ENCODE results near the gene ACTR6.
"Not testable (repeated sequence)": the region's sequence is repeated elsewhere in the genome, so short reads cannot be mapped to it uniquely, and the experiment has no call there.

ACTR6 gene

DNA sequence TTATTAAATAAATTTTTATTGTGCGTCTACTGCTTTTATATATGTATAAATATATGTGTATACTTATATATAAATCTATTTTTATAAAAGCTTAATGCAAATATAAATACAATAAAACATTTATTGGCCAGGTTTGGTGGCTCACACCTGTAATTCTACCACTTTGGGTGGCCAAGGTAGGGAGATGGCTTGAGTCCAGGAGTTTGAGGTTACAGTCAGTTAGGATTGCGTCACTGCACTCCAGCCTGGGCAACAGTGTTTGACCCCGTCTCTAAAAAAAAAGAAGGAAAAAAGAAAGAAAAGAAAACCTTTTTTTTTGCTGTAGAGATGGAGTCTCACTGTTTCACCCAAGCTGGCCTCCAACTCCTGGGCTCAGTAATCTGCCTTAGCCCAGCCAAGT is 20.9 kb downstream of the ACTR6 start:
- no peak for DNase-seq (ENCODE audit: low read depth)

DNA sequence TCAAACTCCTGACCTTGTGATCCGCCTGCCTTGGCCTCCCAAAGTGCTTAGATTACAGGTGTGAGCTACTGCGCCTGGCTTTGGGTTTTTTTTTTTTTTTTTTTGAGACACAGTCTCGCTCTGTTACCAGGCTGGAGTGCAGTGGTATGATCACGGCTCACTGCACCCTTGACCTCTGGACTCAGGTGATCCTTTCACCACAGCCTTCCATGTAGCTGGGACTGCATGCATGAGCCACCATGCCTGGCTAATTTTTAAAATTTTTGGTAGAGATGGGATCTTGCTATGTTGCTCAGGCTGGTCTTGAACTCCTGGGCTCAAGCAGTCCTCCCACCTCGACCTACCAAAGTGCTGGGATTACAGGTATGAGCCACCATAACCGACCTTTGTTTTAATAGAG is 21.6 kb downstream of the ACTR6 start:
- not testable (repeated sequence) for DNase-seq (ENCODE audit: low read depth)

DNA sequence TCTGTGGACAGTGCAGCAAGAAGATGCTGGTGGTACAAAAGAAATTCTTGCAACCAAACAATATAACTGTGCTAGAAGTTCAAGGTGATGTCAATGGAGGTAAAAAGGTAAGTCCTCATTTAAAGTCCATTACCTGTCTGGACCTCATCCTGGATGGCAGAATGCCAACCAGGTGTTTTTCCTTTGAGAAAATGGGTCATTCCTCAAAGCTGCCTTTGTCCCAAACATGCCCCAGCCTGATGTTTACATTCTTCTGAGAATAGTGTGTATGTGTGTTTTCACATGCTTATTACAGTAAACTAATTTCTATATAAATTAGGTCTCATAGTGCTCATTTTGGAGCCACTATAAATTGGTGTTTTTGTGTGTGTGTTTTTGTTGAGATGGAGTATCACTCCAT is 24.9 kb downstream of the ACTR6 start:
- DNase-seq (ENCODE audit: low read depth), result no peak

DNA sequence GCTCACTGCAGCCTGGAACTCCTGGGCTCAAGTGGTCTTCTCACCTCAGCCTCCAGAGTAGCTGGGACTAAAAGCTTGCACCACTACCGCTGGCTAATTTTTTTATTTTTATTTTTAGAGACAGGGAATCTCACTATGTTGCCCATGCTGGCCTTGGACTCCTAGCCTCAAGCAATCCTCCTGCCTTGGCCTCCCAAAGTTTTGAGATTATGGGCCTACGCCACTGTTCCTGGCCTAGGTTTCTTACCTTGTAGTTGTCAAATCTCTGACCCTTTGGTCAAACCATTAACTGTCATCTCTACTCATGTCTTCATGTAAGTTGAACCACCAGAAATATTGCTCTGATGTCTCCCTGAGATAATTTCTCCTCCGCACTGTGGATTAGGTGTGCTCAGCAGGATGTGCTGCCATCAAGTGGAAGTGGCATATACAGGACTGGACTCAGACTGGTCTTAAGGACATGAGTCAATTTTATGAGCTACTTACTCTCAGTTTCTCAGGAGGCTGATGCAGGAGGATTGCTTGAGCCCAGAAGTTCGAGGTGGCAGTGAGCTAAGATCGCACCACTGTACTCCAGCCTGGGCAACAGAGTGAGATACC is 28.5 kb downstream of the ACTR6 start:
- DNase-seq (ENCODE audit: low read depth), result no peak

DNA sequence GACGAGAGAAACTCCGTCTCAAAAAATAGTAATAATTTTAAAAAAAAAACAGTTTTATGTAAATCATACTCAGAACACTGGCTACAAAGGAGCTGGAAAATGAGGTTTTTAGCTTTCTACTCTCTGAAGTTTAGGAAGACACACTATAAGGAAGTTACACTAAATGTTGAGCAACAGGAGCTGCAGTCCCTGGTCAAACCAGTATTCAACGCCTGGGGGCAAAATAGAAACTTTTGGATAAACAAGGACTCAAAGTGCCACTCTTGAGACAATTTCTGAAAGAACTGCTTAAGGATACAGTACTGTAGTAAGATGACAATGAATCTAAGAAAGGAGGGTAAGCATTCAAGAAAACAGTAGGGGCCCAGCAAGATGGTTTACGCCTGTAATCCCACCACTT is 29.3 kb downstream of the ACTR6 start:
- no peak for DNase-seq (ENCODE audit: low read depth)

DNA sequence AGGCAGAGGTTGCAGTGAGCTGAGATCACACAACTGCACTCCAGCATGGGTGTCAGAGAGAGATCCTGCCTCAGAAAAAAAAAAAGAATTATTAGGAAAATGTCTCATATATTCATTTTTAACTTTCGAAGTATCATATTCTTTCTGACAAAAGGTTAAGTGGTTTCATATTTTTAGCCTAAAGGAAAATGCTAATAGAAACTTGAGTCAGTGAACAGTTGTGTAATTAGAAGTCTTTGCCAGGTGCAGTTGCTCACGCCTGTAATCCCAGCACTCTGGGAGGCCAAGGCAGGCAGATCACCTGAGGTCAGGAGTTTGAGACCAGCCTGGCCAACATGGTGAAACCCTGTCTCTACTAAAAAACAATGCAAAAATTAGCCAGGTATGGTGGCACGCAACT is 31.3 kb downstream of the ACTR6 start:
- not testable (repeated sequence) for DNase-seq (ENCODE audit: low read depth)

DNA sequence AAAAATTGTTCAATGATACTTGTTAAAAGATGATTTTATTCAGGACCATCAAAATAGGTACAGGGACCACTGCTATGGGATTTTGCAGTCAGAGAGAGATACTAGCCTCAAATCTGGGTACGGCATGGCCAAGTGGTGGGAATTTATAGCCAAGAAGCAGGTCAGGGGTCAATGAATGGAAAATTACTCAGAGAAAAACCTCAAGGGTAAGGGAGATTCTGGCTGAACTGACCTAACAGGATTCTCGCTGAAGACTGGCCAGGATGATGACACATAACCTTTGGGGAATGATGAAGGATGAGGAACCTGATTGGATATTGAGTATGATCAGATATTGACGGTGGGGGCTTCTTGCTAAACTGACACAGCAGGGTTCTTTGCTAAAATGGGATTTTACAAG is 33.6 kb downstream of the ACTR6 start:
- peak; percentile 14 for DNase-seq (ENCODE audit: low read depth)

DNA sequence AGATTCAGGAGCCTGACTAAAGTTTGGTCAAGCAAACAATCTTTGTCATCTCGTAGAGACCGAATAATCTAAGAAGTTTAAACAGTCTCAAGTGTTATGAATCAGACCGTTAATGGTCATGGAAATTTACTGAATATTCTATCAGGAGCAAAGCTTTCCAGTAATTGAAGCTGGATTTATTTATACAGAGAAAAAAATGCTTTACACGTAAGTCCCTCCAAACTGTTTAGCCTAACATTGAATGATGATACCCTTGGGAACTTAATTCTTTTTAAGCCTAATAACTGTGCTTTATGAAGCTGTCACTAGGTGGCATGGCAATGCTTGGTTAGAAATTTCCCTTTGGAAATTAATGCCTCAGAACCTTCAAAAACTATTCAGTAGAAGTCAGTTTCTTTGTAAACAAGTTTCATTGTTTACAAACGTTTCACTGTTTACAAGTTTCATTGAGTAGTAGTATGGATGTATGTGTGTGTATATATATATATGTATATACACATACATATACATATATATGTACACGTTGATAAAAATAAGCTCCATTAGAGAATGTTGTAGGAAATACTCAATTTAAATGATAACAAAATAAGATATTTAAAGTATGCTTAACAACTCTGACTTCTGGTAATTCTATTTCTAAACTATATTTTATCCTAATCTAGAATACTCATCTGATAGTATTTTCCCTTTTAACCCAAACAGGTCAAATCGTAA is 34.1 kb downstream of the ACTR6 start:
- DNase-seq (ENCODE audit: low read depth), result peak; percentile 35

DNA sequence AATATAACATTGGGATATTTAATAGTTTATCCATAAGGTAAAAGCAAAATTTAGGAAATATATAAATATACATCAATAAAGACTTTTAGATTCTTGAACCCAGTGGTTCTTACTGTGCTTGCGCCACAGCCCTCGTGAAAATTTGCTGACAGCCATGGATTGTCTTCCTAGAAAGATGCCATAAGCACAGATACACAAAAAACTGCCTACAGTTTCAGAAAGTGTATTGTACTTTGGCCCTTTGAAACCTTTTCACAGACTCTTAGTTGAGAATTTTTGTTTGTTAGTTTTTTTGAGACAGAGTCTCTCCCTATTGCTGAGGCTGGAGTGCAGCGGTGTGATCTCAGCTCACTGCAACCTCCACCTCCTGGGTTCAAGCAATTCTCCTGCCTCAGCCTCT is 38.2 kb downstream of the ACTR6 start:
- no peak for DNase-seq (ENCODE audit: low read depth)

DNA sequence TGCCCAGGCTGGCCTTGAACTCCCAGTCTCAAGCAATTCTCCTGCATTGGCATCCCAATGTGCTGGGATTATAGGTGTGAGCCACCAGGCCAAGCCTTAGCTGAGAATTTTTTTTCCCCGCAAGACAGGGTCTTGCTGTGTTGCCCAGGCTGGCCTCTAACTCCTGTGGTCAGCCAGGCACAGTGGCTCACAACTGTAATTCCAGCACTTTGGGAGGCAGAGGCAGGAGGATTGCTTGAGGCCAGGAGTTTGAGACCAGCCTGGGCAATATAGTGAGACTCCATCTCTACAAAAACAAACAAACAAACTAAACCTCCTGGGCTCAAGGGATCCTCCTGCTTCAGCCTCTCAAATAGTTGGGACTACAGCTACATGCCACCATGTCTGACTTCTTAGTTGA is 39.0 kb downstream of the ACTR6 start:
- DNase-seq (ENCODE audit: low read depth), result no peak

DNA sequence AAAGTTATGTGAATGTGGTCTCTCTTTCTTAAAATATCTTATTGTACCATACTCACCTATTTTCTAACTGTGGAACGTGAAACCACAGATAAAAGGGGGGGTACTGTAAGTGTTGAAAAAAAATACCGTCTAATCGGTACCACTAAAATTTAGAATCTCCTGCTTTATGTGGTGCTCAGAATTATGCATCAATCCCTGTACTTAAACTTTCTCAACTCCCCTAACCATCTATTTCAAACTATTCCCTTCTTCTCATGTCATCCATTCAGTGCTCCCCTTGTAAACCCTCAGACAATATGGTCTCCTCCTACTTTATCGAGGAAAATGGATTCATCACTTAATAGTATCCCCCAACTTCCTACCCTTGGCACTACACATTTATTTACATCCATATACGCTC is 42.5 kb downstream of the ACTR6 start:
- DNase-seq (ENCODE audit: low read depth), result no peak

DNA sequence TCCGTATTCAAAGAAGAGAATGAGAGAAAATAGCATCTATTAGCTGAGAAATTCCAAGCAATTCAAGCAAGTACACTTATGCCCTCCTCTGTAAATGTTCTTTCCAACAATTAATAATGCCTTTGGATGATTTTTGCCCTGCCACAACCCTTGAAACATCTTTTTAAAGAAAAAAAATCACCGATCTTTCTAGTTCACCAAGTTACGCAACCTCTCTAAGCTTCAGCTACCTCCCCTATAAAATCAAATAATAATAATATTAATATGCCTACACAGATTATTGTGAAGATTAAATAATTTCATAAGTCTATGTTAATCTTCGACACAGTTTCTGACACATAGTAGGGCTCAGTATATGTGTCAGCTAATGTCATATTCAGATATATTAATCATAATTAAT is 47.1 kb downstream of the ACTR6 start:
- no peak for DNase-seq (ENCODE audit: low read depth)

DNA sequence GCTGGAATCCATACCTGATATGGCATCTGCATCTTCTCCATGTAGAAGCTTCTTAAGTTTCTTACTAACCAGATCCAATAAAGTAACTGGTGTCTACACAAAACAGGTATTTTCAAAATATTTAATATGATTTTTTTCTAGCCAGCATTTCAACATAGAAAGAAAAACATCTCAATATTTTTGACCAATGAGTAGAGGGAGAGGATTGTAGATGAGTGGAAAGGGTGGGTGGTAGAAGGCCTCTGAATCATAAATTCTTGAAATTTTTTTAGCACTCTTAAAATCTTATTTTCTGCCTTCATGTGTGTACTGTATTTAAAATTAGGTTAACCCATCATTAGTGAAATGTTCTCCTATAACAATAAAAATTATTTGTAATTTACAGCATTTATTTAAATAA is 48.3 kb downstream of the ACTR6 start:
- no peak for DNase-seq (ENCODE audit: low read depth)

DNA sequence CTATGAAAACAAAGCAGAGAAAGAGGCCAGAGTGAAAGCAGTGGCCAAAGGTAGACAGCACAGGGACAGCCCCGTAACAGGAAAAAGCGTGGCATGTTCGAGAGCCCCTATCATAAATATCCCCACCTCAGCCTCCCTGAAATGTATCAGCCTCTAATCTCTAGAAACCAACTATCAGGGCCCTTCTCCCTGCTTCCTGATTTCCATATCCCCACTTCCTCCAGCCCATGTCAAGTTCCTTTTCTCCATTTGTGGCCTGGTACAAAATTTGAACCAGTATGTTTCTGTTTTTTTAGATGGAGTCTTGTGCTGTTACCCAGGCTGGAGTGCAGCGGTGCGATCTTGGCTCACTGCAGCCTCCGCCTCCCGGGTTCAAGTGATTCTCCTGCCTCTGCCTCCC is 49.3 kb downstream of the ACTR6 start:
- no peak for DNase-seq (ENCODE audit: low read depth)

DNA sequence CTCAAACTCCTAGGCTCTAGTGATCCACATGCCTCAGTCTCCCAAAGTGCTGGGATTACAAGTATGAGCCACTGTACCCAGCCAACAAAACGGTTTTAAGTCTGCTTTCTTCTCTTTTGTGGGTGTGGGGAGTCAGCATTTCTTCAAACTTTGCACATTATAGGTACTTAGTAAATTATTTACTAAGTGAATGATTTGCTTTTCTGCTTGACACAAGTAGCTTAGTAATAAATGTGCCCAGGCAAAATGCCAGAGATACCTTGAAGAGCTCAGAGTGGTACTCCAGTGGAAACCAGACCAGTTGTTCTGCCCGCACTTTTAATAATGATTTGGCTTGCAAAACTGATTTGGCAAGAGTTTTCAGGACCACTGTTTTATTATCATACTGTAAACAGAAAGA is 51.3 kb downstream of the ACTR6 start:
- no peak for DNase-seq (ENCODE audit: low read depth)

DNA sequence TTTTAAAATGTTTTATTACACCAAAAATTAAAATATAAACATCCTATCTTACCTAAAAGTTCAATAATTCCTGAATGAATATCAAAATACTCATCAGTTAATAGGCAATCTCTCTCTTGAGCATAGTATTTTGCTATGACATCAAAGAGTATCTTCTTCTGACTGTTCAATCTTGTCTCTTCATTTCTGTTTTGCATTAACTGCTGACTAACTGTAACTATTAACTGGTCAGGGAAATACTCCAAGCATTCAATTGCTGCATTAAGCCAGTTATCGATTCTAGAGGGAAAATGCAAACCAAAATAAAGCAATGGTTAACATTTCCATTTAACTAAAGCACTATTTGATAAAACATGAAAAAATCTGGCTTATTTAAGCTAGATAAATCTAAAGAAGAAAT is 52.8 kb downstream of the ACTR6 start:
- DNase-seq (ENCODE audit: low read depth), result no peak

DNA sequence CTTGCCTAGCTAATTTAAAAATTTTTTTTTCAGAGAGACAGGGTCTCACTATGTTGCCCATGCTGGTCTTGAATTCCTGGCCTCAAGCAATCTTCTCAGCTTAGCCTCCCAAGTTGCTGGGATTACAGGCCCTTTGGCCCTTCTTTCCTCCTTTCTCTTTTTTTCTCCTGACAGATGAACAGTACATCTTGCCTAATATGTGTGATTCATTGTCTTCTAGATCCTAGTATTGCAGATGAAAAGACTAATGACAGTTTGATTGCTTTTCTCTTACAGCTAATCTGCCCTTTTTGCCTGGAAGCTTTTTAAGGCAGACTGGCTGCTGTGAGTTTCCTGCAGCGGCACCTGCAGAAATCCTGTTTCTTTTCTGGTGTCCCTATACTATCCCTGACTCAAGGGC is 54.3 kb downstream of the ACTR6 start:
- DNase-seq (ENCODE audit: low read depth), result no peak

DNA sequence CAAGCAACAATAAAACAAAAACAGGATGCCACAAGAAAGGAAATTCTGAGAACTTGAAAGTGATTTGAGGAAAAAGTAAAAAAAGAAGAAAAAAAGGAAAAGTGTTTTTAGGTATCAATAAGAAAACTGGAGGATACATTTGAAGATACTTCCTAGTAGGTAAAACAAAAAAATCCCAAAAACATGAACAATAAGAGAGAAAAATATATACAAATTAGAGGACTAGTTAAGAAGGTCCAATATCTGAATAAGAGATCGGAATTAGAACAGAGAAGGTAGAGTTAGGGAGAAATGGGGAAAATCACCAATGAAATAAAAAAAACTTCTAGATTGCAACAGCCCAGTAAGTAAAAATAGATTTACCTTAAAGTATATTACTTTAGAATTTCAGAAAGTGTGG is 57.5 kb downstream of the ACTR6 start:
- no peak for DNase-seq (ENCODE audit: low read depth)

DNA sequence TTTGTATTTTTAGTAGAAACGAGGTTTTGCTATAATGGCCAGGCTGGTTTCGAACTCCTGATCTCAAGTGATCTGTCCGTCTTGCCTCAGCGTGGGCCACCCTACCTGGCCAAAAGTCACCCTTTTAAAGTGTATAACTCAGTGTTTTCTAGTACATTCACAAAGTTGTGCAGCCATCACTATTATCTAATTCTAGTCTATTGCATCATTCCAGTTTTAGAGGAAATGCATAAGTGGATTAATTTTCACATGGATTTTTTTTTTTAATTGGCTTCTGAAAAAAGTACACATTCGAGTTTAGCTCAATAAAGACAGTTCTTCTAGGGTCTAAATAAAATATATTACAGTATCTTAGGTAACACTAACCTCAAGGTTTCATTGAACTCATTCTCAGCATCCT is 62.5 kb downstream of the ACTR6 start:
- no peak for DNase-seq (ENCODE audit: low read depth)

DNA sequence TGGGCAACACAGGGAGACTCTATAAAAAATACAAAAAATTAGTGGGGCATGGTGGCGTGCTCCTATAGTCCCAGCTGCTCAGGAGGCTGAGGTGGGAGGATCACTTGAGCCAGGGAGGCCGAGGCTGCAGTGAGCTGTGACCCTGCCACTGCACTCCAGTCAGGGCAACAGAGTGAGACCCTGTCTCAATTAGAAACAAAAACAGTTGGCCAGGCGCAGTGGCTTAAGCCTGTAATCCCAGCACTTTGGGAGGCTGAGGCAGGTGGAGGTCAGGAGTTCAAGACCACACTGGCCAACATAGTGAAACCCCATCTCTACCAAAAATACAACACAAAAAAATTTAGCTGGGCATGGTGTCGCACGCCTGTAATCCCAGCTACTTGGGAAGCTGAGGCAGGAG is 64.5 kb downstream of the ACTR6 start:
- DNase-seq (ENCODE audit: low read depth), result not testable (repeated sequence)

DNA sequence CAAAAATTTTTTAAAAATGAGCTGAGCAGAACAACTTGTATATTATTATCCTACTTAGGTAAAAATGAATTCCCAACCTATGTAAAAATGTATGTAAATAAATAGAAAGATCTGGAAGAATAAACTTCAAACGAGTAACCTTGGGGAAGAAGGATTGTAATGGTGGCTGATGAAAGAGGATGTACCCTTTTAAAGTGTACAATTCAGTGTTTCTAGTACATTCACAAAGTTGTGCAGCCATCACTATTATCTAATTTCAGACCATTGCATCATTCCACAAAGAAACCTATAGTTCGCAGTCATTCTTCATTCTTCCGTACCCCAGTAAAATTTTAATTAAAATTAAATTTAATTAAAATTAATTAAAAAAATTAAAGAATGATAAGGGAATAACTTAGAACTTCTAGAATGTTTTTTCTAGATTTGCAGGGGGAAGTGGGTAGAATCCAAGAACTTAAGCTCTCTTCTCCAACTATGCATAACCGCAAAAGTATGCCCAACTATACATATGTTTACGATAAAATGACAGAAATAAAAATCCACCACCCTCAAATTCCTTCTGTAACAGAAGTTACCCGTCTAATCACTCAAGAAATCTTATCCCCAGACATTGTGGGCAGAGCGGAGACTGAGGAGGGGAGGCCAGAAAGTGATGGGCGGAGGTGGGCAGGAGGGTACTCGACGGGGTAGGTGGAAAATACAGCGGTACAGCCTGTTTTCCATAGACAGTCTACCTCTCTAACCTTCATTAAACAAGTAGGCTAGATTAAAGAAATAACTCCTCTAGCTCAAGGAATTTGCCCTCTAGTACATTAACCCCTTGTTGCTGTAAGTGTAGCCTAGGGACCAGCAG is 65.3 kb downstream of the ACTR6 start:
- peak; percentile 18 for DNase-seq (ENCODE audit: low read depth)

DNA sequence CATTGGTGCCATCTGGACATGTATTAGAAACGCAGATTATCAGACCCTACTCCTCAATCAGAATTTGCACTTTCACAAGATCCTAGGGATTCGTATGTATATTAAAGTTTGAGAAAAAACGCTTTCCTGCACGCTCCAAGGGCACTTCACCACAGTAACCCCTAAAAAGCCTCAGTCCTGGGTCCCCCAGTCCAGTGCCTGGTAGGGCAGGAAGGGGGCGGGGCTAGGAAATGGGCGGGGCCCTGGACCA is 65.9 kb downstream of the ACTR6 start:
- DNase-seq (ENCODE audit: low read depth), result no peak

DNA sequence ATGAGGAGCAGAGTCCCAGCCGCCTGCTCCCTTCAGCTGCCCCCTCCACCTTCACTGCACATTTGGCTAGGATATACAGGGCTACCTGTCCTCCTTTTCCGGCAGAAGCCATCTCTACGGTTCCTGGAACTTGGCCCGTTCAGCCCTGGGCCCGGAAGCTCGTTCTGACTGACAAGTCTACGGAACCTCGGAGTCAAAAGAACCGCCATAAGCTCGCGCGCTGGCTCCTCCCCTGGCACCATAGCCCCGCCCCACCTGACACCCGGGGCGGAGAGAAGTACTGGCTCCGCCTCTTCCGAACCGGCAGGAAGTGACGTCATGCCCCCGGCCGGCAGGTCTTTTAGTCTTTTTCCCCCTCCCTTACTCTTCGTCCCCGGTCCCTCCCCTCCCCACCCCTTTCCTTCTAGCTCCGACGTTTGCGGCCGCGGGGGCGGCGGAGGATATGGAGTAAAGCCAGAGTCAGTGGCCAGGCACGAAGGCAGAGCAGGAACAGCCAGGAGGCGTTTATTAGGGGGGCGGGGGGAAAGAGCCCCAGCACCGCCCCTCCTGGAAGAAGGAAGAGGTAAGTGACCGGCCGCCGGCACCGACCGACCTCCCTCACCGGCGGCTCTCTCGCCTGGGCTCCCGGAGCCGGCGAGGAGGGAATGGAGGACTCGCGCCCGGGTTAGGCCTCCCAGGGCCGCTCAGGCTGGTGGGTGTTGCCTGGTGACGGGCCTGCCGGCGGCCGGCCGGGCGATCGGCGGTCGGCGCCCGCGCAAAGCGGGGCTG is 66.4 kb downstream of the ACTR6 start, which contains the start of the genes DEPDC4 and SCYL2:
DEPDC4 (minus strand) TSS at position 245 of the 768 bp plus-strand sequence; CDS start at position 242, 3 bp downstream.
SCYL2 (plus strand) TSS at position 343 of the 768 bp plus-strand sequence. CDS start 15,794 bp downstream, outside the sequence.
- DNase-seq (ENCODE audit: low read depth), result peak; percentile 98
